SU-DHL-6 (cell line): ENCODE measurements around the gene IKZF2.
A peak's percentile ranks its signal among the peaks of the same experiment; 100 is the strongest.

Source experiments
- H2AFZ ChIP-seq: fragments of 200-600 bp; sonication (generic); 2 replicates; pipeline ENCODE4 v1.6.1; 2014; ENCODE audit warnings: low read depth, mild to moderate bottlenecking, moderate library complexity, mixed read lengths, antibody characterized with exemption, low read length; ENCODE audit not compliant: severe bottlenecking
- H3F3A ChIP-seq: fragments of 200-600 bp; shearing (Covaris generic); 2 replicates; pipeline ENCODE4 v1.6.0; 2016; ENCODE audit warnings: antibody characterized with exemption, mild to moderate bottlenecking; ENCODE audit not compliant: insufficient read depth
- H3K27ac ChIP-seq: fragments of 200-600 bp; sonication (generic); 2 replicates; pipeline ENCODE4 v1.5.1; 2016; ENCODE audit warnings: low read depth, mild to moderate bottlenecking, low read length, moderate library complexity, mixed read lengths
- H3K27me3 ChIP-seq: fragments of 200-600 bp; sonication (generic), shearing (Covaris generic); 2 replicates; pipeline ENCODE4 v1.6.0; 2014; ENCODE audit warnings: mild to moderate bottlenecking, low read length
- H3K36me3 ChIP-seq: fragments of 200-600 bp; sonication (generic); 2 replicates; pipeline ENCODE4 v1.6.1; 2014; ENCODE audit warnings: mild to moderate bottlenecking, low read length, mixed read lengths
- H3K4me2 ChIP-seq: fragments of 300-600, 200-600 bp; shearing (Covaris generic), sonication (generic); 2 replicates; pipeline ENCODE4 v1.6.0; 2014; ENCODE audit warnings: low read length, low read depth, mild to moderate bottlenecking; ENCODE audit not compliant: poor library complexity, severe bottlenecking
- H3K4me3 ChIP-seq: fragments of 200-600 bp; sonication (generic); 2 replicates; pipeline ENCODE4 v1.5.1; 2014; ENCODE audit warnings: antibody characterized with exemption, low read length, mild to moderate bottlenecking, mixed read lengths; ENCODE audit not compliant: insufficient read depth, poor library complexity, severe bottlenecking
- H3K79me2 ChIP-seq: fragments of 200-600 bp; sonication (generic); 2 replicates; pipeline ENCODE4 v1.6.1; 2014; ENCODE audit warnings: mild to moderate bottlenecking, low read length, moderate library complexity; ENCODE audit not compliant: insufficient read depth
- H3K9ac ChIP-seq: fragments of 200-600 bp; sonication (generic); 2 replicates; pipeline ENCODE4 v1.7.0; 2014; ENCODE audit warnings: mild to moderate bottlenecking, low read length
- H3K9me2 ChIP-seq: fragments of 200-600 bp; sonication (generic); replicated peaks from 2 replicates; pipeline ENCODE4 v1.6.1; 2014; ENCODE audit warnings: low read length; ENCODE audit not compliant: insufficient read depth
- H3K9me3 ChIP-seq: fragments of 200-600 bp; sonication (generic); 2 replicates; pipeline ENCODE4 v1.6.1; 2014; ENCODE audit warnings: low read length, mixed read lengths; ENCODE audit not compliant: insufficient read depth
- H4K20me1 ChIP-seq: fragments of 200-600 bp; sonication (generic); 2 replicates; pipeline ENCODE4 v1.6.1; 2014; ENCODE audit warnings: low read depth, mild to moderate bottlenecking, antibody characterized with exemption, low read length, moderate library complexity, mixed read lengths
- CTCF ChIP-seq: fragments of 200-600 bp; sonication (generic); IDR thresholded peaks from one replicate; pipeline ENCODE4 v1.5.1; 2017; ENCODE audit warnings: antibody characterized with exemption, mild to moderate bottlenecking, low read length, moderate library complexity; ENCODE audit not compliant: insufficient read depth, poor library complexity, severe bottlenecking
- EZH2phosphoT487 ChIP-seq: fragments of 200-600 bp; sonication (generic), shearing (Covaris generic); conservative IDR thresholded peaks from 2 replicates; pipeline ENCODE4 v1.6.1; 2018; ENCODE audit warnings: mild to moderate bottlenecking, antibody characterized with exemption, low read length, moderate library complexity, mixed read lengths

Gene IKZF2

GRCh38 chr2:213149294-213149875 lies 2.0 kb downstream of the IKZF2 start:
- Histone ChIP-seq H3K27ac (peak overlapping the region; percentile 89), H3K9me2 (no peaks in the 10 kb centered on the region), H3K9ac (peak overlapping the region; percentile 90), H3K4me3 (peak overlapping the region; percentile 88), H4K20me1 (no peaks in the 10 kb centered on the region), H3K9me3 (no peaks in the 10 kb centered on the region), H3K4me2 (peak overlapping the region; percentile 99), H2AFZ (peak overlapping the region; percentile 7), H3K79me2 (peaks cover 88% of the 10 kb centered on the region), H3F3A (peaks cover 24% of the 10 kb centered on the region), H3K36me3 (peaks cover 31% of the 10 kb centered on the region), H3K27me3 (no peaks in the 10 kb centered on the region)
- TF ChIP-seq EZH2phosphoT487 (no peak), CTCF (peak; percentile 17)

DNA sequence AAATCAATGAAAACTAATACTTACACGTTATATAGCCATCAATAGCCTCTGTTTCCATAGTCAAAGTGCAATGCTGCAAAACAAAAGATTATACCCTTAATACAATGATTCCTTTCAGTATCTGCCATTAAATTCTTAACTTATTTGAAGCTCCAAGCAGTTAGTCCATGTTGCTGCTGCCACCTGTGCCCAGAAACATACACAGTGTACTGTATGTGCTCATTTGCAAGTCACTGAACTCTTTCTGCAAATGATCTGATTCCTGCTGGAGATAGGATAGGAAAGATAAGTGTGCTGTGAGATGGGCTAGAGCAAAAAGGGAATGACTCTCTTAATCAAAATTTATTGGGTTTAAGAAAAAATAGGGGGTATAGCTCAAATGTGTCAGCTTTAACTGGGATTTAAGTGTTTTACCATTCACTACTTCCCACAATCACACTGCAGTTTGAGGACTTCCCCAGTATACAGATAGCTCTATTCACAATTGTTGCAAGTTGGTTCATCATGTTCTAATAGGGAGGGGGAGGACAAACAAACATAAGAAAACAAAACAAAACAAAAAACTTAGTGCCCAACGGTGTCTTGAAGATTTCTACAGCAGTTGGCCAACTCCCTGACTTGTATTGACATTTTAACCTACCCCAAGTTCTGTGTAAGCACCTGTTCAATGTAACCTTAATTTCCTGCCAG lies 2.7 kb downstream of the IKZF2 start:
- TF ChIP-seq EZH2phosphoT487 = no peak
- TF ChIP-seq CTCF = no peak
- Histone ChIP-seq H3K4me2 (peak overlapping the region; percentile 99), H3K4me3 (peak overlapping the region; percentile 88), H3K9ac (peak overlapping the region; percentile 90), H3K27ac (peak overlapping the region; percentile 89), H3K36me3 (peaks cover 36% of the 10 kb centered on the region), H3K9me3 (no peaks in the 10 kb centered on the region), H3K79me2 (peaks cover 88% of the 10 kb centered on the region), H3F3A (peaks cover 24% of the 10 kb centered on the region), H2AFZ (no peak overlapping the region), H4K20me1 (no peaks in the 10 kb centered on the region), H3K9me2 (no peaks in the 10 kb centered on the region), H3K27me3 (no peaks in the 10 kb centered on the region)

DNA sequence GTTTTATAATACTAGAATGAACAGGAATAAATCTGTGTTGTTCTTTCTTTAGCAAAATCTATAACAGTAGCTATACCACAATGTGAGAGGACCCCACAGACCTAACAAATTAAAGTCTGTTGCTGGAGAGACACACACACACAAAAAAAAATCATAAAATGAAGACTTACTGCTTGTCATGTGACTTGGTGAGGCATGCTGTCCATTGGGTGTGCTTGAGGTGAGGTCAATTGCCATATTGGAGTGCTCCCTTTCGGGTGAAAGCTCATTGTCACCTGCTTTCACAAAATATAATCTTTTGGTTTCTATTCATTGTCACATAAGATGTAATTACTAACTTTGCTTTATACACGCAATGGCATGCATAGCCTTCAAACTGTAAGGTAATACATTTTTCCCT lies 3.9 kb downstream of the IKZF2 start:
- Histone ChIP-seq H3K36me3 (peaks cover 43% of the 10 kb centered on the region), H3K4me2 (peak overlapping the region; percentile 99), H3K9me3 (no peaks in the 10 kb centered on the region), H3K27me3 (no peaks in the 10 kb centered on the region), H3F3A (peaks cover 14% of the 10 kb centered on the region), H3K9ac (peak overlapping the region; percentile 90), H3K9me2 (no peaks in the 10 kb centered on the region), H3K4me3 (peak overlapping the region; percentile 88), H3K27ac (peak overlapping the region; percentile 89), H3K79me2 (peaks cover 90% of the 10 kb centered on the region), H4K20me1 (no peaks in the 10 kb centered on the region), H2AFZ (no peak overlapping the region)
- TF ChIP-seq EZH2phosphoT487 (no peak), CTCF (no peak)
